ENCODE measurements around the gene PDCD7.

DNA sequence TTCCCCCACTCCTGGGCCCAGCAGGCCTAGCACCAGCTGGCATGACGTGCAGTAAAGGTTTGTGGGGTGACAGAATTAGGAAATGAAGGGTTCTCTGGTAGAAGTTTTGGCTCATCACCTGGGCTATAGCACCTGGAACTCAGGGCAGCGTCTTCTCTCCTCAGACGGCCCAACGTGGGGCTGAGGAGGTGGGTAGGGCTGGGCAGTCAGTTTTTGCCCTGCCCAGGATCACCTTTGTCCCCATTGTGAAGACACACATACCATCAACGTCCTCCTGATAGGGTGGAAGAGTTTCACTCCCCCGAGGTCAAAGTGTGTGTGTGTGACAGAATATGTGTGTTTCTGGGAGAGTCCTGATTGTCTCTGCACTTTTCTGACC is 45.0 kb downstream of the PDCD7 start:
- TF ChIP-seq, protein P1, sequence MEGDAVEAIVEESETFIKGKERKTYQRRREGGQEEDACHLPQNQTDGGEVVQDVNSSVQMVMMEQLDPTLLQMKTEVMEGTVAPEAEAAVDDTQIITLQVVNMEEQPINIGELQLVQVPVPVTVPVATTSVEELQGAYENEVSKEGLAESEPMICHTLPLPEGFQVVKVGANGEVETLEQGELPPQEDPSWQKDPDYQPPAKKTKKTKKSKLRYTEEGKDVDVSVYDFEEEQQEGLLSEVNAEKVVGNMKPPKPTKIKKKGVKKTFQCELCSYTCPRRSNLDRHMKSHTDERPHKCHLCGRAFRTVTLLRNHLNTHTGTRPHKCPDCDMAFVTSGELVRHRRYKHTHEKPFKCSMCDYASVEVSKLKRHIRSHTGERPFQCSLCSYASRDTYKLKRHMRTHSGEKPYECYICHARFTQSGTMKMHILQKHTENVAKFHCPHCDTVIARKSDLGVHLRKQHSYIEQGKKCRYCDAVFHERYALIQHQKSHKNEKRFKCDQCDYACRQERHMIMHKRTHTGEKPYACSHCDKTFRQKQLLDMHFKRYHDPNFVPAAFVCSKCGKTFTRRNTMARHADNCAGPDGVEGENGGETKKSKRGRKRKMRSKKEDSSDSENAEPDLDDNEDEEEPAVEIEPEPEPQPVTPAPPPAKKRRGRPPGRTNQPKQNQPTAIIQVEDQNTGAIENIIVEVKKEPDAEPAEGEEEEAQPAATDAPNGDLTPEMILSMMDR (IDR thresholded peaks at IDR 0.05; ENCODE audit: low read depth, low read length) = no peak
- TF ChIP-seq MYC (IDR thresholded peaks at IDR 0.05; ENCODE audit: low read depth, low read length) (no peak), POLR2A (IDR thresholded peaks at IDR 0.05; ENCODE audit: extremely low read depth, insufficient read length) (no peak)
- TF ChIP-seq, protein P2, sequence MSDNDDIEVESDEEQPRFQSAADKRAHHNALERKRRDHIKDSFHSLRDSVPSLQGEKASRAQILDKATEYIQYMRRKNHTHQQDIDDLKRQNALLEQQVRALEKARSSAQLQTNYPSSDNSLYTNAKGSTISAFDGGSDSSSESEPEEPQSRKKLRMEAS (IDR thresholded peaks at IDR 0.05; ENCODE audit: low read depth, low read length) = no peak
